Psoas muscle (tissue), 8 donors: ENCODE data around the gene RNF213. TPM values are rescaled to one million over a fixed set of nuclear protein-coding genes. Genes with fewer than 3 reads are reported as not detected.
A peak's percentile ranks its signal among the peaks of the same experiment; 100 is the strongest.

Source experiments
- ATAC-seq, 4 donors: fragments of 200-7000 bp; cut with Tn5 transposase; one replicate each; pipeline ENCODE4 v1.9.1; 2020; ENCODE audit warnings: moderate library complexity in 3 of 4, mild to moderate bottlenecking in 2 of 4
- DNase-seq, 2 donors: peaks; one replicate each; pipeline ENCODE4 v3.0.0-alpha.2; 2020
- H3K27ac ChIP-seq: fragments of 200-600 bp; one replicate; pipeline ENCODE4 v1.8.0; 2022
- H3K27me3 ChIP-seq, 3 donors: fragments of 200-600 bp in 1 of 3; one replicate each; pipeline versions ENCODE4 v1.6.1 to v1.8.0; 2013 to 2022; ENCODE audit warnings: low read length in 2 of 3, mild to moderate bottlenecking in 2 of 3, moderate library complexity in 1 of 3; ENCODE audit not compliant: insufficient read depth in 3 of 3
- H3K36me3 ChIP-seq, 2 donors: fragments of 200-600 bp in 1 of 2; one replicate each; pipeline versions ENCODE4 v1.6.1 to v1.8.0; 2013 to 2022; ENCODE audit warnings: low read depth in 1 of 2, mild to moderate bottlenecking in 1 of 2, moderate library complexity in 1 of 2; ENCODE audit not compliant: insufficient read depth in 1 of 2
- H3K4me1 ChIP-seq: fragments of 200-600 bp; one replicate; pipeline ENCODE4 v1.8.0; 2022
- H3K4me3 ChIP-seq: fragments of 200-600 bp; one replicate; pipeline ENCODE4 v1.8.0; 2022; ENCODE audit warnings: mild to moderate bottlenecking
- H3K9me3 ChIP-seq: fragments of 200-600 bp; one replicate; pipeline ENCODE4 v1.8.0; 2022
- WGBS, 3 donors: extraction: QIAGEN DNeasy Blood & Tissue Kit; methylation state at CpG; one replicate each; pipeline versions ENCODE4 v1.1.6 to v1.1.7; 2013; 5-methylcytosine and 5-hydroxymethylcytosine counted together
- intact Hi-C, 2 donors: fragments of 100-400 bp; cut with DNase I; formaldehyde crosslinking; loops; one replicate each; pipeline versions ENCODE4 v1.11.0 to v1.14.2; 2022
- polyA plus RNA-seq, 3 donors: library from polyadenylated mRNA; stranded (reverse); fragments of 200-250 nt; gene quantifications; one replicate each; pipeline ENCODE4 v1.2.3, GENCODE V29; 2013
- total RNA-seq, 4 donors: library from RNA; stranded (reverse); fragmentation: NEBNext Ultra II Directional in 2 of 4; extraction: Animal tissue kit (Norgen Biotek cat#: 25700) in 2 of 4; gene quantifications; one replicate each; pipeline versions ENCODE4 v1.2.1 to v1.2.4, GENCODE V29; 2021 to 2023
- TF ChIP-seq, protein P1 (sequence below): fragments of 200-600 bp; IDR thresholded peaks from one replicate; pipeline ENCODE4 v1.8.0; 2022; ENCODE audit warnings: antibody characterized with exemption
- donor health status: healthy with polysubstance abuse.
- donor health status: DM: no; HTN: no; CAD: no; lungs with moderate emphysema.
- donor health status: Bipolar disorder and iron deficiency.
- donor health status: healthy.
- donor health status: DM: yes; HTN: yes; CAD: no.
- donor health status: DM: no; HTN: no; CAD: no.
- donor health status: DM: no; HTN: no; CAD: no.
- donor health status: DM: yes; HTN: yes; CAD: no.

RNF213 gene
- total and polyA plus RNA-seq, 7 donors: 10.2 to 42.0 (median 33.7) TPM

DNA sequence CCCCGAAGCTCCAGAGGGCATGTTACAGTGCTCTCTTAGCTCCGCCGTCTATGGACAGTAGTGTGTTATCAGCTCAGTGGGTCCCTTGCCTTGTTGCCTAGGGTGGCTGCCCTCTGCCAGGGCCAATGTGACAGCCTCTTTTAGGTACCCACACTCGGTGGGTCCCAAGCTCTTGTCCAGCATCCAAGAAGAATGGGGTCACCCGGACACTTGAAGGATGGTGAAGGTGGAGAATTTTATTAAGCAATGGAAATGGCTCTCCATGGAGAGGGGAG is 57.0 kb downstream of the RNF213 start:
- no peak for ATAC-seq
- Histone ChIP-seq H3K36me3 (peaks cover 2 to 67% of the 10 kb centered on the region in 2 donors), H3K4me1 (peaks cover 14% of the 10 kb centered on the region), H3K27me3 (no peaks in the 10 kb centered on the region), H3K9me3 (no peaks in the 10 kb centered on the region), H3K27ac (no peak overlapping the region), H3K4me3 (no peak overlapping the region)
- DNase-seq: no peak
- 73 to 90% (median 84%) methylated on average over 5 of the region's 5 CpGs for WGBS, 3 donors
- intact Hi-C loops: no loop called here
- TF ChIP-seq, protein P1, sequence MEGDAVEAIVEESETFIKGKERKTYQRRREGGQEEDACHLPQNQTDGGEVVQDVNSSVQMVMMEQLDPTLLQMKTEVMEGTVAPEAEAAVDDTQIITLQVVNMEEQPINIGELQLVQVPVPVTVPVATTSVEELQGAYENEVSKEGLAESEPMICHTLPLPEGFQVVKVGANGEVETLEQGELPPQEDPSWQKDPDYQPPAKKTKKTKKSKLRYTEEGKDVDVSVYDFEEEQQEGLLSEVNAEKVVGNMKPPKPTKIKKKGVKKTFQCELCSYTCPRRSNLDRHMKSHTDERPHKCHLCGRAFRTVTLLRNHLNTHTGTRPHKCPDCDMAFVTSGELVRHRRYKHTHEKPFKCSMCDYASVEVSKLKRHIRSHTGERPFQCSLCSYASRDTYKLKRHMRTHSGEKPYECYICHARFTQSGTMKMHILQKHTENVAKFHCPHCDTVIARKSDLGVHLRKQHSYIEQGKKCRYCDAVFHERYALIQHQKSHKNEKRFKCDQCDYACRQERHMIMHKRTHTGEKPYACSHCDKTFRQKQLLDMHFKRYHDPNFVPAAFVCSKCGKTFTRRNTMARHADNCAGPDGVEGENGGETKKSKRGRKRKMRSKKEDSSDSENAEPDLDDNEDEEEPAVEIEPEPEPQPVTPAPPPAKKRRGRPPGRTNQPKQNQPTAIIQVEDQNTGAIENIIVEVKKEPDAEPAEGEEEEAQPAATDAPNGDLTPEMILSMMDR: no peak

GRCh38 chr17:80318166-80318565 is 57.5 kb downstream of the RNF213 start:
- TF ChIP-seq, protein P1: no peak
- peaks cover 2 to 67% of the 10 kb centered on the region in 2 donors for H3K36me3 ChIP-seq
- intact Hi-C loops: no loop called here
- peaks cover 14% of the 10 kb centered on the region for H3K4me1 ChIP-seq
- H3K9me3 ChIP-seq: no peaks in the 10 kb centered on the region
- H3K27ac ChIP-seq: no peak overlapping the region
- ATAC-seq: no peak
- WGBS, 3 donors: 94 to 96% (median 96%) methylated on average over 6 of the region's 6 CpGs
- no peak for DNase-seq
- H3K4me3 ChIP-seq: no peak overlapping the region
- no peaks in the 10 kb centered on the region for H3K27me3 ChIP-seq

DNA sequence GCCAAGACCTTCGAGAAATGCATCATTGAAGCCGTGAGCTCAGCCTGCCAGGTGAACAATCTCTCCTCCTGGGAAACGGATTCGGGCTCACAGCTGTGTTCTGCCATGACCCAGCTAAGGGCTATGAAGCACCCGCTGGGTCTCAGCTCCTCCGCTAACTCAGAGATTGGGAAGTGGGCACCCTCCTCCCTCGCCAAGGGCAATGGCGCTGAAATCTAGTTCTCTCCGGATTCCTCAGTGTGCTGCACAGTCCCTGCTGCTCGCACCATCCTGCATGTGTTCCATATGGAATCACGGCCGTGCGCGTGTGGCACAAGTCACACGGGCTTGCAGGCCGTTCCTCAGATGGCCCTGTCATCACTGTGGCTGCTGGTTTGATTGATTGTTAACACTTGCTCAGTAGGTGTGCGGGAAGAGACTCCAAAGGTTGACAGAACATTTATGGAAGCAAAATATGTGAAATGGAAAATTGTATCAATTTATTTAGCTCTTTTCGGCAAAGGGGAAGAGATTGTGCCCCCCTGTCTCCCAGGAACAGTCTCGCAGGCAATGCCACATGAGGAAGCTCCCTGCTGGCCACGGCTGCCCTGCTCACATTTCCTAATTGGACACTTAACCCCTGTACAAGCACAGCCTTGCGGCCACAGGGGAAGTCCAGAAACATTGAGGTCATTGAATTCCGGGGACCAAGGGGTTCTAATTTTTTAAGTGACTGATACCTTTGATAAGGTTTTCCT is 58.8 kb downstream of the RNF213 start:
- Histone ChIP-seq H3K4me3 (no peak overlapping the region), H3K27me3 (no peaks in the 10 kb centered on the region), H3K27ac (peak overlapping the region; percentile 61), H3K9me3 (no peaks in the 10 kb centered on the region), H3K4me1 (peaks cover 14% of the 10 kb centered on the region), H3K36me3 (peaks cover 2 to 77% of the 10 kb centered on the region in 2 donors)
- DNase-seq: no peak
- peak; percentile 68 to 94 (median 88) for ATAC-seq
- TF ChIP-seq, protein P1: no peak
- intact Hi-C loops: no loop called here
- 38 to 61% (median 39%) methylated on average over 22 of the region's 22 CpGs for WGBS, 3 donors

- intact Hi-C loops: no loop called here
- peak in 2 of 4 donors; percentile 10 to 13 for ATAC-seq
- peaks cover 14% of the 10 kb centered on the region for H3K4me1 ChIP-seq
- no peaks in the 10 kb centered on the region for H3K27me3 ChIP-seq
- no peak overlapping the region for H3K4me3 ChIP-seq
- H3K27ac ChIP-seq: peak overlapping the region; percentile 61
- H3K36me3 ChIP-seq: peaks cover 2 to 82% of the 10 kb centered on the region in 2 donors
- WGBS, 3 donors: 86 to 90% (median 90%) methylated on average over 4 of the region's 4 CpGs
- DNase-seq: no peak
- H3K9me3 ChIP-seq: no peaks in the 10 kb centered on the region
- TF ChIP-seq, protein P1: no peak
These were observed 59.3 kb downstream of the RNF213 start for GRCh38 chr17:80319999-80320344.

DNA sequence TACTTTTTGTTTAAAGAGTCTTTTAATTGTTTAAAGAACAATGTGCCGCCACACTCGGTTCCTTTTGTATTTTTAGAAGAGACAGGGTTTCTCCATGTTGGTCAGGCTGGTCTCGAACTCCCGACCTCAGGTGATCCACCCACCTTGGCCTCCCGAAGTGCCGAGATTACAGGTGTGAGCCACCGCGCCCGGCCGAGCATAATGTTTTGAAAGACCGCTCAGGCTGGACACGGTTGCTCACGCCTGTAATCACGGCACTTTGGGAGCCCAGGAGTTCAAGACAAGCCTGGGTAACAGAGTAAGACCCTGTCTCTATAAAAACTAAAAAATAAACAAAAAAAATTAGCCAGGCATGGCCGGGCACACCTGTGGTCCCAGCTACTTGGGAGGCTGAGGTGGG is 59.8 kb downstream of the RNF213 start:
- H3K9me3 ChIP-seq: no peaks in the 10 kb centered on the region
- intact Hi-C loops: no loop called here
- no peak for ATAC-seq
- no peak for DNase-seq
- no peaks in the 10 kb centered on the region for H3K27me3 ChIP-seq
- WGBS, 3 donors: 94 to 97% (median 96%) methylated on average over 15 of the region's 15 CpGs
- H3K4me3 ChIP-seq: no peak overlapping the region
- H3K27ac ChIP-seq: no peak overlapping the region
- H3K36me3 ChIP-seq: peaks cover 6 to 87% of the 10 kb centered on the region in 2 donors
- TF ChIP-seq, protein P1: no peak
- H3K4me1 ChIP-seq: peaks cover 14% of the 10 kb centered on the region
